GM12878 (cell line): ENCODE measurements around the gene LRRC61. TPM values are rescaled to one million over a fixed set of nuclear protein-coding genes. Genes with fewer than 3 reads are reported as not detected.

Experiments
- ATAC-seq: fragments of 200-7000 bp; cut with Tn5 transposase; 3 replicates; pipeline ENCODE4 v1.9.1; 2020; ENCODE audit warnings: mild to moderate bottlenecking, moderate library complexity
- BruUV-seq: library from RNA; stranded (reverse); fragments of 400-500 nt; replicated peaks from 2 replicates; lab custom pipeline; 2021; lab: Mats Ljungman, UMichigan
- CTCF ChIA-PET: fragments of 300-600 bp; sonication (Branson Sonifier 250); formaldehyde crosslinking; extraction: SDS; loops from one replicate; lab custom pipeline; 2021; ENCODE audit warnings: inconsistent platforms; lab: Yijun Ruan, JAX
- POLR2A ChIA-PET: fragments of 350-600 bp; formaldehyde crosslinking; extraction: SDS; loops from one replicate; lab custom pipeline; 2021; ENCODE audit warnings: inconsistent platforms; lab: Charles Lee
- RAD21 ChIA-PET: fragments of 300-600 bp; sonication (Branson Sonifier 250); formaldehyde crosslinking; loops from one replicate; lab custom pipeline; 2023; ENCODE audit warnings: antibody characterized with exemption; ENCODE audit not compliant: unreplicated experiment; lab: Charles Lee
- SMC1A ChIA-PET: fragments of 300-600 bp; sonication (Branson Sonifier 250); formaldehyde crosslinking; loops from one replicate; lab custom pipeline; 2023; ENCODE audit not compliant: unreplicated experiment, uncharacterized antibody; lab: Charles Lee
- DNase-seq: peaks from one replicate; pipeline ENCODE4 v3.0.0-alpha.2; 2011; ENCODE audit warnings: low read depth, low spot score
- FAIRE-seq: peaks from 3 replicates; lab custom pipeline; 2011; peaks lifted over from hg19 to GRCh38; lab: Jason Lieb, UNC
- H2AFZ ChIP-seq: 2 replicates; pipeline ENCODE4 v1.6.0; 2011; ENCODE audit warnings: low read depth, low read length, control low read depth; ENCODE audit not compliant: control insufficient read depth
- H3K27ac ChIP-seq: 2 replicates; pipeline ENCODE4 v1.5.1; 2011; ENCODE audit warnings: control low read depth; ENCODE audit not compliant: control insufficient read depth, insufficient read depth
- H3K27me3 ChIP-seq, 2 experiments: replicated peaks in 1 of 2; 2 replicates each; pipeline versions ENCODE4 v1.6.0 to v1.6.1; 2011; ENCODE audit warnings: low read length in 1 of 2; ENCODE audit not compliant: control insufficient read depth in 2 of 2, insufficient read depth in 2 of 2
- H3K36me3 ChIP-seq, 2 experiments: 2 replicates each; pipeline ENCODE4 v1.5.1; 2011; ENCODE audit warnings: low read length in 1 of 2; ENCODE audit not compliant: control insufficient read depth in 2 of 2, insufficient read depth in 2 of 2
- H3K4me1 ChIP-seq: 2 replicates; pipeline ENCODE4 v1.6.1; 2011; ENCODE audit warnings: mild to moderate bottlenecking, low read length, moderate library complexity, mixed read lengths; ENCODE audit not compliant: control insufficient read depth, insufficient read depth
- H3K4me2 ChIP-seq: 2 replicates; pipeline ENCODE4 v1.6.0; 2011; ENCODE audit warnings: control low read depth; ENCODE audit not compliant: control insufficient read depth, insufficient read depth
- H3K4me3 ChIP-seq: fragments of 200-600 bp; sonication (generic); 2 replicates; pipeline ENCODE4 v1.5.1; 2016
- H3K79me2 ChIP-seq: 2 replicates; pipeline ENCODE4 v1.6.0; 2011; ENCODE audit warnings: low read length; ENCODE audit not compliant: control insufficient read depth, insufficient read depth
- H3K9ac ChIP-seq: 2 replicates; pipeline ENCODE4 v1.8.0; 2011; ENCODE audit warnings: low read length, control low read depth, mixed read lengths; ENCODE audit not compliant: control insufficient read depth, insufficient read depth
- H3K9me3 ChIP-seq: replicated peaks from 3 replicates; pipeline ENCODE4 v1.5.1; 2011; ENCODE audit warnings: mild to moderate bottlenecking, low read length; ENCODE audit not compliant: control insufficient read depth, insufficient read depth
- H4K20me1 ChIP-seq: 2 replicates; pipeline ENCODE4 v1.6.0; 2011; ENCODE audit not compliant: control insufficient read depth, insufficient read depth
- RELA ChIP-seq: fragments of 450-650 bp; IDR thresholded peaks from 2 replicates; pipeline ENCODE4 v1.8.0; 2014; ENCODE audit warnings: borderline replicate concordance; ENCODE audit not compliant: partially characterized antibody
- SIN3A ChIP-seq: IDR thresholded peaks from 2 replicates; pipeline ENCODE4 v1.6.1; 2012; ENCODE audit warnings: low read depth, low read length, improper control_type of control experiment
- SREBF2 ChIP-seq: IDR thresholded peaks from 2 replicates; pipeline ENCODE4 v1.6.1; 2012; ENCODE audit warnings: mild to moderate bottlenecking, low read length
- WRNIP1 ChIP-seq: IDR thresholded peaks from 2 replicates; pipeline ENCODE4 v1.6.1; 2011; ENCODE audit warnings: low read depth, low read length, improper control_type of control experiment, borderline replicate concordance
- YBX1 ChIP-seq: fragments of 450-650 bp; IDR thresholded peaks from 2 replicates; pipeline ENCODE4 v1.6.1; 2016; ENCODE audit warnings: antibody characterized with exemption
- ZNF622 ChIP-seq: fragments of 450-650 bp; IDR thresholded peaks from 2 replicates; pipeline ENCODE4 v1.6.1; 2017; ENCODE audit warnings: mild to moderate bottlenecking, inconsistent platforms
- WGBS: methylation state at CpG from one replicate; pipeline ENCODE4 v1.1.6; 2016; ENCODE audit warnings: low lambda C conversion rate; ENCODE audit not compliant: insufficient replicate concordance, insufficient coverage; ENCODE audit errors: missing lambda C conversion rate; 5-methylcytosine and 5-hydroxymethylcytosine counted together
- in situ Hi-C: fragments of 300-500 bp; cut with MboI; formaldehyde crosslinking; loops from 9 replicates; pipeline ENCODE4 v1.14.3; 2018; ENCODE audit warnings: mixed read lengths
- intact Hi-C: fragments of 100-400 bp; cut with micrococcal nuclease; formaldehyde crosslinking; loops from one replicate; pipeline ENCODE4 v1.14.2; 2022; ENCODE audit not compliant: unreplicated experiment
- polyA plus RNA-seq, 11 experiments: library from polyadenylated mRNA; depleted of rRNA in 4 of 11; unstranded in 6 of 11; stranded (reverse) in 5 of 11; fragments of >200 nt; fragmentation: Nextera tagmentation in 4 of 11; fragmentation: Illumina TruSeq in 1 of 11; extraction: Ambion mirVana in 4 of 11; extraction: Trizol in 1 of 11; gene quantifications; 1 replicate in 1 of 11; 2 replicates in 10 of 11; pipeline versions ENCODE4 v1.2.1 to v1.2.3, GENCODE V29; 2011 to 2016; ENCODE audit warnings: inconsistent platforms in 2 of 11, missing spikeins in 2 of 11, low read depth in 1 of 11
- total RNA-seq, 4 experiments: library from RNA; depleted of rRNA in 3 of 4; stranded (reverse); fragments of >200 nt in 3 of 4; fragmentation: Illumina TruSeq in 1 of 4; extraction: Trizol in 1 of 4; gene quantifications; 2 replicates each; pipeline versions ENCODE4 v1.2.1 to v1.2.3, GENCODE V29; 2013 to 2021
- TF ChIP-seq, protein P1 (sequence below): IDR thresholded peaks from 2 replicates; pipeline ENCODE4 v1.6.1; 2012; ENCODE audit warnings: improper control_type of control experiment, low read depth, low read length; ENCODE audit not compliant: insufficient replicate concordance
- TF ChIP-seq, protein P2 (sequence below): fragments of 450-650 bp; IDR thresholded peaks from 2 replicates; pipeline ENCODE4 v1.6.1; 2018; ENCODE audit warnings: mild to moderate bottlenecking, low read depth, moderate library complexity; ENCODE audit not compliant: partially characterized antibody
- TF ChIP-seq, protein P3 (sequence below): fragments of 450-650 bp; IDR thresholded peaks from 2 replicates; pipeline ENCODE4 v1.6.1; 2017; ENCODE audit warnings: antibody characterized with exemption, mild to moderate bottlenecking, moderate library complexity

LRRC61 gene
- total and polyA plus RNA-seq, 10 of the 15 experiments (the other 5 are each of a cell fraction or from before 2014, with no cell fraction given): 1.4 to 54.2 (median 21.8) TPM

GRCh38 chr7:150335108-150335773, 12.1 kb downstream of the LRRC61 start (continued):
- TF ChIP-seq, protein P1, sequence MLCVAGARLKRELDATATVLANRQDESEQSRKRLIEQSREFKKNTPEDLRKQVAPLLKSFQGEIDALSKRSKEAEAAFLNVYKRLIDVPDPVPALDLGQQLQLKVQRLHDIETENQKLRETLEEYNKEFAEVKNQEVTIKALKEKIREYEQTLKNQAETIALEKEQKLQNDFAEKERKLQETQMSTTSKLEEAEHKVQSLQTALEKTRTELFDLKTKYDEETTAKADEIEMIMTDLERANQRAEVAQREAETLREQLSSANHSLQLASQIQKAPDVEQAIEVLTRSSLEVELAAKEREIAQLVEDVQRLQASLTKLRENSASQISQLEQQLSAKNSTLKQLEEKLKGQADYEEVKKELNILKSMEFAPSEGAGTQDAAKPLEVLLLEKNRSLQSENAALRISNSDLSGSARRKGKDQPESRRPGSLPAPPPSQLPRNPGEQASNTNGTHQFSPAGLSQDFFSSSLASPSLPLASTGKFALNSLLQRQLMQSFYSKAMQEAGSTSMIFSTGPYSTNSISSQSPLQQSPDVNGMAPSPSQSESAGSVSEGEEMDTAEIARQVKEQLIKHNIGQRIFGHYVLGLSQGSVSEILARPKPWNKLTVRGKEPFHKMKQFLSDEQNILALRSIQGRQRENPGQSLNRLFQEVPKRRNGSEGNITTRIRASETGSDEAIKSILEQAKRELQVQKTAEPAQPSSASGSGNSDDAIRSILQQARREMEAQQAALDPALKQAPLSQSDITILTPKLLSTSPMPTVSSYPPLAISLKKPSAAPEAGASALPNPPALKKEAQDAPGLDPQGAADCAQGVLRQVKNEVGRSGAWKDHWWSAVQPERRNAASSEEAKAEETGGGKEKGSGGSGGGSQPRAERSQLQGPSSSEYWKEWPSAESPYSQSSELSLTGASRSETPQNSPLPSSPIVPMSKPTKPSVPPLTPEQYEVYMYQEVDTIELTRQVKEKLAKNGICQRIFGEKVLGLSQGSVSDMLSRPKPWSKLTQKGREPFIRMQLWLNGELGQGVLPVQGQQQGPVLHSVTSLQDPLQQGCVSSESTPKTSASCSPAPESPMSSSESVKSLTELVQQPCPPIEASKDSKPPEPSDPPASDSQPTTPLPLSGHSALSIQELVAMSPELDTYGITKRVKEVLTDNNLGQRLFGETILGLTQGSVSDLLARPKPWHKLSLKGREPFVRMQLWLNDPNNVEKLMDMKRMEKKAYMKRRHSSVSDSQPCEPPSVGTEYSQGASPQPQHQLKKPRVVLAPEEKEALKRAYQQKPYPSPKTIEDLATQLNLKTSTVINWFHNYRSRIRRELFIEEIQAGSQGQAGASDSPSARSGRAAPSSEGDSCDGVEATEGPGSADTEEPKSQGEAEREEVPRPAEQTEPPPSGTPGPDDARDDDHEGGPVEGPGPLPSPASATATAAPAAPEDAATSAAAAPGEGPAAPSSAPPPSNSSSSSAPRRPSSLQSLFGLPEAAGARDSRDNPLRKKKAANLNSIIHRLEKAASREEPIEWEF: no peak

DNA sequence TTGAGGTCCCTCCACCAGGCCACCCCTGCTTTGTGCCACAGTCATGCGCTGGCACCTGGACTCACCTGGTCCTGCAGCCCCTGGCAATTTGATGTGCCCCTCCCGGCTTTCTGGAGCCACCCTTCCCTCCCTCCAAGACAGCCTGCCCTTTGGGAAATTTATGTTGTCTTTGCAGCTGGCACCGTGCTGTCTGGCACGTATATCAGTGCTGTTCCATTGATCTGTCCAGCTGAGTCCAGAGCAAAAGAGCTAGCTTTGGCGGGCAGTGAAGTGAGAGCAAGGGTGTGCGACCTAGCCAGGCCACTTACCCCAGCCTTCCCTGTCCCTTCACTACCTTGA, 12.6 kb downstream of the LRRC61 start:
- no peak overlapping the region for H3K4me2 ChIP-seq
- no TSS peak for BruUV-seq
- TF ChIP-seq SREBF2: no peak
- TF ChIP-seq, protein P2, sequence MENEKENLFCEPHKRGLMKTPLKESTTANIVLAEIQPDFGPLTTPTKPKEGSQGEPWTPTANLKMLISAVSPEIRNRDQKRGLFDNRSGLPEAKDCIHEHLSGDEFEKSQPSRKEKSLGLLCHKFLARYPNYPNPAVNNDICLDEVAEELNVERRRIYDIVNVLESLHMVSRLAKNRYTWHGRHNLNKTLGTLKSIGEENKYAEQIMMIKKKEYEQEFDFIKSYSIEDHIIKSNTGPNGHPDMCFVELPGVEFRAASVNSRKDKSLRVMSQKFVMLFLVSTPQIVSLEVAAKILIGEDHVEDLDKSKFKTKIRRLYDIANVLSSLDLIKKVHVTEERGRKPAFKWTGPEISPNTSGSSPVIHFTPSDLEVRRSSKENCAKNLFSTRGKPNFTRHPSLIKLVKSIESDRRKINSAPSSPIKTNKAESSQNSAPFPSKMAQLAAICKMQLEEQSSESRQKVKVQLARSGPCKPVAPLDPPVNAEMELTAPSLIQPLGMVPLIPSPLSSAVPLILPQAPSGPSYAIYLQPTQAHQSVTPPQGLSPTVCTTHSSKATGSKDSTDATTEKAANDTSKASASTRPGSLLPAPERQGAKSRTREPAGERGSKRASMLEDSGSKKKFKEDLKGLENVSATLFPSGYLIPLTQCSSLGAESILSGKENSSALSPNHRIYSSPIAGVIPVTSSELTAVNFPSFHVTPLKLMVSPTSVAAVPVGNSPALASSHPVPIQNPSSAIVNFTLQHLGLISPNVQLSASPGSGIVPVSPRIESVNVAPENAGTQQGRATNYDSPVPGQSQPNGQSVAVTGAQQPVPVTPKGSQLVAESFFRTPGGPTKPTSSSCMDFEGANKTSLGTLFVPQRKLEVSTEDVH: no peak
- no peak for TF ChIP-seq RELA
- TF ChIP-seq SIN3A: no peak
- TF ChIP-seq WRNIP1: no peak
- TF ChIP-seq, protein P3, sequence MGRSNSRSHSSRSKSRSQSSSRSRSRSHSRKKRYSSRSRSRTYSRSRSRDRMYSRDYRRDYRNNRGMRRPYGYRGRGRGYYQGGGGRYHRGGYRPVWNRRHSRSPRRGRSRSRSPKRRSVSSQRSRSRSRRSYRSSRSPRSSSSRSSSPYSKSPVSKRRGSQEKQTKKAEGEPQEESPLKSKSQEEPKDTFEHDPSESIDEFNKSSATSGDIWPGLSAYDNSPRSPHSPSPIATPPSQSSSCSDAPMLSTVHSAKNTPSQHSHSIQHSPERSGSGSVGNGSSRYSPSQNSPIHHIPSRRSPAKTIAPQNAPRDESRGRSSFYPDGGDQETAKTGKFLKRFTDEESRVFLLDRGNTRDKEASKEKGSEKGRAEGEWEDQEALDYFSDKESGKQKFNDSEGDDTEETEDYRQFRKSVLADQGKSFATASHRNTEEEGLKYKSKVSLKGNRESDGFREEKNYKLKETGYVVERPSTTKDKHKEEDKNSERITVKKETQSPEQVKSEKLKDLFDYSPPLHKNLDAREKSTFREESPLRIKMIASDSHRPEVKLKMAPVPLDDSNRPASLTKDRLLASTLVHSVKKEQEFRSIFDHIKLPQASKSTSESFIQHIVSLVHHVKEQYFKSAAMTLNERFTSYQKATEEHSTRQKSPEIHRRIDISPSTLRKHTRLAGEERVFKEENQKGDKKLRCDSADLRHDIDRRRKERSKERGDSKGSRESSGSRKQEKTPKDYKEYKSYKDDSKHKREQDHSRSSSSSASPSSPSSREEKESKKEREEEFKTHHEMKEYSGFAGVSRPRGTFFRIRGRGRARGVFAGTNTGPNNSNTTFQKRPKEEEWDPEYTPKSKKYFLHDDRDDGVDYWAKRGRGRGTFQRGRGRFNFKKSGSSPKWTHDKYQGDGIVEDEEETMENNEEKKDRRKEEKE: no peak
- TF ChIP-seq YBX1: no peak
- no peak for TF ChIP-seq ZNF622

More for the DNA sequence above, 12.6 kb downstream of the LRRC61 start:
- no peak for ATAC-seq
- Histone ChIP-seq H3K27ac (no peak overlapping the region), H3K9me3 (no peaks in the 10 kb centered on the region), H2AFZ (no peak overlapping the region), H3K4me1 (peaks cover 8% of the 10 kb centered on the region), H3K9ac (no peak overlapping the region), H3K4me3 (no peak overlapping the region), H3K36me3 (peaks cover 4 to 8% of the 10 kb centered on the region in 2 experiments), H3K27me3 (no peaks in the 10 kb centered on the region), H3K79me2 (no peaks in the 10 kb centered on the region), H4K20me1 (no peaks in the 10 kb centered on the region)
- SMC1A ChIA-PET: interaction anchor here (0.9 kb wide), 1 partner anchor 424 kb away, joined by 3 read pairs; no protein-coding TSS in a partner anchor
- CTCF ChIA-PET: no interaction called here
- intact Hi-C loops: no loop called here
- FAIRE-seq: no peak
- RAD21 ChIA-PET: no interaction called here
- 99% methylated on average over 6 of the region's 6 CpGs for WGBS
- DNase-seq: no peak
- POLR2A ChIA-PET: no interaction called here
- in situ Hi-C loops: no loop called here
